Astrocyte of the spinal cord (primary cell): Measurements from ENCODE around the gene LDLRAD4.
"Not testable (repeated sequence)": the region's sequence is repeated elsewhere in the genome, so short reads cannot be mapped to it uniquely, and the experiment has no call there.

Experiments
- DNase-seq: peaks from one replicate; pipeline ENCODE4 v3.0.0; 2011; ENCODE audit warnings: low read depth, low spot score
- H3K4me3 ChIP-seq: 2 replicates; pipeline ENCODE4 v1.5.1; 2011; ENCODE audit warnings: low read depth, mild to moderate bottlenecking, low read length, moderate library complexity
- CTCF ChIP-seq: IDR thresholded peaks from 2 replicates; pipeline ENCODE4 v1.5.1; 2012; ENCODE audit warnings: low read depth, mild to moderate bottlenecking, low read length, inconsistent platforms
- in situ Hi-C: cut with HindIII; loops from 2 replicates; pipeline ENCODE4 v1.10.0; 2017; ENCODE audit warnings: low sequenced_read_pairs

LDLRAD4 gene

GRCh38 chr18:13658436-13659204, 440.1 kb downstream of the LDLRAD4 start:
- no peak for TF ChIP-seq CTCF
- DNase-seq, result no peak
- in situ Hi-C loops, result no loop called here
- no peak overlapping the region for H3K4me3 ChIP-seq

GRCh38 chr18:13660510-13660909, 441.9 kb downstream of the LDLRAD4 start:
- no peak for DNase-seq
- no peak for TF ChIP-seq CTCF
- in situ Hi-C loops, result no loop called here
- no peak overlapping the region for H3K4me3 ChIP-seq

GRCh38 chr18:13661051-13661778, 442.7 kb downstream of the LDLRAD4 start:
- no peak for TF ChIP-seq CTCF
- no peak for DNase-seq
- H3K4me3 ChIP-seq, result no peak overlapping the region
- in situ Hi-C loops, result no loop called here

- no peak for DNase-seq
- no peak for TF ChIP-seq CTCF
- H3K4me3 ChIP-seq, result no peak overlapping the region
- in situ Hi-C loops, result no loop called here
Observed at GRCh38 chr18:13661779-13662256, 443.3 kb downstream of the LDLRAD4 start.

GRCh38 chr18:13672657-13673056, 454.1 kb downstream of the LDLRAD4 start:
- DNase-seq, result no peak
- TF ChIP-seq CTCF, result no peak
- in situ Hi-C loops, result no loop called here
- no peak overlapping the region for H3K4me3 ChIP-seq

GRCh38 chr18:13676471-13676870, 457.9 kb downstream of the LDLRAD4 start:
- DNase-seq, result no peak
- in situ Hi-C loops, result no loop called here
- TF ChIP-seq CTCF, result no peak
- H3K4me3 ChIP-seq, result no peak overlapping the region

GRCh38 chr18:13677350-13677749, 458.8 kb downstream of the LDLRAD4 start:
- H3K4me3 ChIP-seq, DNase-seq, in situ Hi-C loops: not testable (repeated sequence)
